Islet of Langerhans (tissue), 1 donor: ENCODE results near the gene IMMP1L.

Experiments
- FAIRE-seq: peaks from one replicate; lab custom pipeline; 2011; peaks lifted over from hg19 to GRCh38; lab: Jason Lieb, UNC

The IMMP1L gene

DNA sequence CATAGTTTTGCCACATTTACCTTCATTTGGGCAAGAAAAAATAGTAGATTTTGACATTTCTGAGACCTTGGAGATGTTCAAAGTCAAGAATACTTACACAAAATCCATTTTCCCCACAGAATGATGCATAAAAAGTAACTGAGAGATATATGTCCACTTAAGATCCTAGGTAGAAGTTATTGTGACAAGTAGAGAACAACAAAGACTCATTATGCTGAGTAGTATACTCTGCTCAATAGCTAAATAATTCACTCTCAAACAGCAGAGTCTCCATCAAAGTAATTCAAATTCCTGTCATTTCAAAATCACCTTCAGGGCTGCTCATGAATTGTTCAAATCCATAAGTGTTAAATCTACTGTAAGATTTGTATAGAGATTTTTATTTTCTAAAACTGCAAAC lies 35.3 kb downstream of the IMMP1L start:
- no peak for FAIRE-seq

DNA sequence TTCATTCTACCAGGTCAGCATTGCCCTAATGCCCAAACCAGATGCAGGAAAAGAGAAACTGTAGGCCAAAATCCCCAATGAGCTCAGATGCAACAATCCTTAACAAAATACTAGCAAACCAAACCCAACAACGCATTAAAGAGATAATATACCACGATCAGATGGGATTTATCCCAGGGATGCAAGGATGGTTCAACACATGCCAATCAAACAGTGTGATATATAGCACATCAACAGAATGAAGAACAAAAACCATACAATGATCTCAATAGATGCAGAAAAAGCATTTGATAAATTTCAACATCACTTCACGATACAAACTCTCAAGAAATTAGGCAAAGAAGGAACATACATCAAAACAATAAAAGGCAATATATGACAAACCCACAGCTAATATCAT lies 45.0 kb downstream of the IMMP1L start:
- no peak for FAIRE-seq

DNA sequence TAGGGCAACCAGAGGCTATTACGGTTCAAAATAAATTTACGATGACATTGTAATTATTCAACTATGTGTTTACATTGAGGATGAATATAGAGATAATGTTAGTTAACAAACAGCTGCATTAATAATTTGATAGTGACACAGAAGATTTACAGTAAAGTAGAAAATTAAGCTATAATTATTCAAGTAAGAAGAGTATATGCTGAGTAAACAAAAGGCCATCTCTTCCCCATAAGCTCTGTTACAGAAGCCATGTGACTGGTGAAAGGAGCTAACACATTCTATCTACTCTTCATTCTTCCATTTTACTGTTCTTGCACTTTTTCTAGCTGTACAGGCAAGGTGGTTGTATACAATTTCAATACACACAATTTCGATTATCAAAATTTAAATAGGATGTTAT lies 54.2 kb downstream of the IMMP1L start:
- FAIRE-seq, result no peak

DNA sequence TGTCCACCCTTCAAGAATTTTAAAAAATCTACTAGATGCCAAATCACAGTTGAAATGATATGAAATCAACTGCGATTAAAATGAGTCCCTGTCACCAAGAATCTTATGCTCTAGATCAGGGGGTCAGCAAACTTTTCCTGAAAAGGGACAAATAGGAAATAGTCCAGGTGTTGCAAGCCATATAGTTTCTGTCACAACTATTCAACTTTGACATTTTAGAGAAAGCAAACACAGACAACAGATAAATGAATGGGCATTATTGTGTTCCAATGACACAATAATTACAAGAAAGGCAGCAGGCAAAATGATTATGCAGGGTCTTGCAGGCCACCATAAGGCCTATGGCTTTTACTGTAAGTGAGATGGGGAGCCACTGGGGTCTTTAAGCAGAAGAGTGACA lies 58.6 kb downstream of the IMMP1L start:
- FAIRE-seq, result no peak

DNA sequence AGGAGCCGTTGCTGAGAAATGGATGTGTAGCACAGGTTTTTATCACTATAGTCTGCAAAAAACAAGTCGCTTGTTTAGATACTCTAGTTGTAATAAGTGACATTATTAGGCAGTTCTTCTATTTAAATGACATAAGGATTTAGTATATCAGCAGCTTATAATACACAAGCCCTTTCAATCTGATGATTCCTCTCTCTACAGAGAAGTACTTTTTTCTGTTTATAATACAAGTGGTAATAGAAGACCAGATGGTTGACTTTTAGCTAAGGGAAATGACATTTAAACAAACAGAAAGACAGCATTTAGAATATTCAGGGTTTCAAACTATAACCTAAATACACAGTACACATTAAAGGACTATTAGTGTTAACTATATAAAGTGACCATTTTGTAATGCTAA lies 60.4 kb downstream of the IMMP1L start:
- FAIRE-seq, result peak; percentile 100

DNA sequence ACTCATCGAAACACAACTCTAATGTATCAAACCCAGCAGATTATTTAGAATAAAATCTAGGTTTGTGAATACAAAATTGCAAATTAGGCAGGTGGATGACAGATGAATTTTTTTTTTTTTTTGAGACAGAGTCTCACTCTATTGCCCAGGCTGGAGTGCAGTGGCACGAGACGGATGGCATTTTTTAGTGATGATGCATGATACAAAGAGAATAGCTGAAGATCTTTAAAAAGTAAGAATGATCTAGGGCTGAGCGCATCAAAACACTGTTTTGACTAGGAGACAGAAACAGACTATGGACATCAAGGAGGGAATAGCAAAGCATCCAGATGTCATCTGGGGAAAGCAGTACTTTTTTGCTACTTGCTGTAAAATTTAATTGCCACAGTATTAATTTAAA lies 63.8 kb downstream of the IMMP1L start:
- FAIRE-seq, result no peak

DNA sequence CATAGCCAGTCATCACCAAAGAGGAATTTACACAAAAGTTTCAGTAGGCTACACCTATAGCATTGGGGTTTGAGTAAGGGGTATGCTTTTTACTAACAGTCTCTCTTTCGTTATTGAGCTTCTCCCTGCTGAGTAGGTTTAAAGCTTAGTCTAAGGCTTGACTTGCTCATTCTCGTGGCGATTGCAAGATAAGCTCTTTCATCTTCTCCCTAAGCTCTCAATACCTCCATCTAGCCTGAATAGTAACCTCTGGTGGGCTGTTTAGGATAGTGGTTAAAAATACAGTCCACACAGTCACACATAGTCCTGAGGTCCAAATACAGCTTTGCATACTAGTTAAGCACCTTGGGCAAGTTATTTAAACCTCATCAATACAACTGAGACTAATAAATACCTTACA lies 65.6 kb downstream of the IMMP1L start:
- FAIRE-seq, result peak; percentile 41

DNA sequence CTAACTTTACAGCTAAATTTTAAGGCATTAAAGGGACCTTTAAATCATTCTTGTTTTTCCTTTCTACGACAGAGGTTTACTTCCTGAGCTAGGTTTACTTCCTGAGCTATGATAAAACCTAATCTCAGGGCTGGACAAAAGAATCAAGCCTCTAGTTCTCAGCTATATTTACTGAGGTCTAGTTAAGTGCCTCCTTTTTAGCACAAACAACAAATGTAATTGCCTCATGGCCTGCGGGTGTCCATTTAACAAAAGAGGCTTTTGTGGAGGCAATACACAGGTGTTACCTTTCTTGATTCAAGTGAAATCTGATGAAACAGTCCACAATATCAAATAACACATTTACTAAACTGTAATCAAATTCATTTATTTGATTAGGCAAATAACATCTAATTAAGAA lies 67.3 kb downstream of the IMMP1L start:
- FAIRE-seq, result peak; percentile 98

DNA sequence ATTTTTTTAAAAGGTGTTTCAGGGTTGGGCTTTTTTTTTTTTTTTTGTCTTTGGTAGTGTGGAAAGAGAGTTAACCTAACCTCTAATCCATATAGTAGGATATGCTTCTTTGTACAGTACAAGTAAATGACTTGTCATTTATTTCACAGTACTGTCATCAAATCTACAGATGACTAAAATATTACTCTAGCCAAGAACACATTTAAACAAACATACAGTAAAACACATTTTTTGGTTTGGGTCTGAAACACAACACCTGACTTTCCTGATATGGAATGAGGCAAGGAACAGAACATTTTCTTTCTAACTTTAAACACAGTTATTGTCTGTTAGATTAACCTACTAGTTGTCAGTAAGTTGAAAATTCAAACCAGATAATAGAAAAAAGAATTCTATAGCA lies 68.1 kb downstream of the IMMP1L start:
- FAIRE-seq, result peak; percentile 92

DNA sequence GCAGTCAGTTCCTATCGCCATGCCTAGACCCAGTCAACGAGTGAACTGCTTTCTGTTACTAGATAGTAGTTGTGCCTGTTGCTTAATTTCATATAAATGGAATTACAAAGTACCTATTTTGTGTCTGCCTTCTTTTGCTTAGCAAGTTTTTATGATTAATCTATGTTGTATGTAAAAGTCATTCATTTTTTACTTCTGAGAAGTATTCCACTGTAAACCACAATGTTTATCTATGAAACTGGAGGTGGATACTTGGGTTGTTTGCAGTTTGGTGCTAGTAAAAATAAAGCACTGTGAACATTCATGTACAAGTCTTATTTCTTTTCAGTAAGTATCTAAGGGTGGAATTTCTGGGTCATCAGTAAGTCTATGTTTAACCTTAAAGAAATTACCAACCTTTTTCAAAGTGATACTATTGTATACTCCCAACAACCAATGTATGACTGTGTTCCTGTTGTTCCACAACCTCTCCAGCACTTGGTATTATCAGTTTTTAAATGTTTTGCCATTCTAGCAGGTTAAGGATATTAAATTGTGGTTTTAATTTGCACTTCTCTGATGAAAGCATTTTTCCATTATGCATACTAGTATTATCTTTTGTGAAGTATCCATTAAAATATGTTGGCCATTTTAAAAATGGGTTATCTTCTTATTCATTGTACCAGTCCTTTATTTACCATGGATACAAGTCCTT lies 71.5 kb downstream of the IMMP1L start:
- no peak for FAIRE-seq

DNA sequence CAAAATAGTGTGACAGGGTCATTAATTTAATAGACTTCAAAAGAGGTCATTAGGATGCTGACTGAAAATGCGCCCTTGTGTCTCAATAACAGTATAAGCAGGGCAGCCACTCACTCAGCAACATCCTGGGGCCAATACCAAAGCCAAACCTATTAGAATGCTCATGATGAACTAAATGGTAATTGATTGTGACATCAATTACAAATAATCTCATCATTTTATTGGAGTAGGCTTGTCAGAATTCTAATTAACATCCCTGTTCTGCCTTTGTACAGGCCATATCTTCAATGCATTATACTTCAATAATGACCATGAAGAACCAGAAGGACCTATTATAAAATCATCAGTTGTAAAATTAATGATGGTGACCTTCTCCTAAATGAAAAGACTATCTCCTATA lies 75.6 kb downstream of the IMMP1L start:
- FAIRE-seq, result no peak

DNA sequence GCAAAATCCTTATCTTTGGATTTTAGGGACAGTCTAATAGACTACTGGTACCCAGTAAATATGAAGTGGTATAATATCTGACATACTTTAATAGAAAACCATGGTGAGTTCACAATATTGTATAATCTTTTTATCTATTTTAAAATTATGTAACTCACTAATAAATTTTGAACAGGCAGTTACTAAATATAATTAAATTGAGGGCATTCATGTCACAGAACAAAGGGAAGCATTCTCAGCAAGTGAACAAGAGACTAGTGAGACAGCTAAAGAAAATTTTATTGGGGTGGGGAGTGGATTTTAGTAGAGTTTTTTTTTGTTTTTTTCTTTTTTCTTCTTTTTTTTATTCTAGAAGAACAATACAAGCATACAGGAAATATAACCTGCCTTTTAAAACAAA lies 84.8 kb downstream of the IMMP1L start:
- FAIRE-seq, result no peak

DNA sequence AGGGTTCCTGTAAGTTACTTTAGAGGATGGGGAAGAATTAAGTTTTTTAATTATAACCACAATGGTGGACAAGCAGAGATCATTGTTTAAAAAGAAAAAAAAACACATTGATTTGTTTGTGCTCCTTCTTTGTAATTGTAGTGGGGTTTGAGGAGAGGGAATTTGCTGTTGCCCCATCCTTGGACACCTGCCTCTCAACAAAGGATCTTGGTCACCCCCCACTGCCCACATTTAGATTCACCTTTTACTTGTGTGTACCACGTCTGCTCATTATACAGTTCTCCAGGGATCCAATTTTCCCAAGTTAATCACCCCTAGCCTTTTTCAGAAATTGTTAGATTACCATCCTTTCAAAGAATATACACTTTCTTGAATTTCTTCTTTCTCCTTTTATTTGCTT lies 86.7 kb downstream of the IMMP1L start:
- FAIRE-seq, result no peak

DNA sequence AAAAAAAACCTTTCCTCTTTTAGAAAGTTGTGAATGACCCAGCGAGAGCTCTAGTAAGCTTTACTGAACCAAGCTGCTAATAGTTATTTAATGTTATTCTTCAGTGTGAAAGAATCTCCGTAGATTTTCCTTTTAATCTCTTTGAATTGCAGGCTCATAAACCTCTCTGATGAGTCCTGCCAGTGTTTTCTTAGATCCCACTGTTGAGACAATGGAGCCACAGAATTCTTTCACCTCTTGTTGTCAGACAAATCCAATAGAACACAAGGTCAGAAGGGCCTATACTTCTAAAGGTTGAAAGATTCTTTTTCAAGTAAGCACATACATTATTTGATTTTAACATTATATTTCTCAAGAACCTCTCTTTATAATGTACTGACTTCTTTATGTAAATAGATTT lies 87.6 kb downstream of the IMMP1L start:
- no peak for FAIRE-seq

DNA sequence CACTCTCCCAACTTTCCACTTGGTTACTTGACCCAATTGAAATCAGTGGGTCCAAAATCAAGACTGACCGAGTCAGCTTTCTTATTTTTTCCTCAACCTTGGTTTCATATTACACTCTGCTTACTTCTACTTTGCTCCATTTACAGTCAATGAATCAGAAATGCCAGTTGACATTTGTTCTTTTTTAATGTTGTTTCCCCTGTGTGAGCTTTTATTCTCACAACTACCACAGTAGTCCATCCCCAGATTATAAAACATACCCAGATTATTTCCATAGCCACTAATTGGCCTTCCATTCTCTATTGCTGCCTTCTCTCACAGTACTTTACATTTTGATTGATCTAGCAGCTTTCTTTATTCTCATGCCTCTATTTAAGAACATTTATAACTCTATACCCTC lies 89.8 kb downstream of the IMMP1L start:
- FAIRE-seq, result peak; percentile 75

DNA sequence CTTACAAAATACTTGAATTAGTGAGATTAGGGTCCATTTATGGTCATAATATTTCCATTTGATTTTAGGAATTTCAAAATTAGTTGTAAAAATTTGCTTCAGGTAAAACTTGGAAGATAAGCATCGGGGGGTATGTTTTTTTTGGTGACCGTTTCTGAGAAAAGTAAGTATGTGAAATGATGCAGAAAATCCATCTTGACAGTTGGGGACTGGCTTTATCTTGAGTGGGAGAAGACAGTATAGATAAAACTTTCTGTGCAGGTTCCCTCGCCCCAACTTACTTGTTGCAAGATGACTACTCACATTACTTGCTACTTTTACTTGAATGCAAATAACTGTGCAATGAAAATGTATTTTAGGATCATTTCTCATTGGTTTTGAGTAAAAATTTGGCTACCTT lies 90.3 kb downstream of the IMMP1L start:
- FAIRE-seq, result no peak

DNA sequence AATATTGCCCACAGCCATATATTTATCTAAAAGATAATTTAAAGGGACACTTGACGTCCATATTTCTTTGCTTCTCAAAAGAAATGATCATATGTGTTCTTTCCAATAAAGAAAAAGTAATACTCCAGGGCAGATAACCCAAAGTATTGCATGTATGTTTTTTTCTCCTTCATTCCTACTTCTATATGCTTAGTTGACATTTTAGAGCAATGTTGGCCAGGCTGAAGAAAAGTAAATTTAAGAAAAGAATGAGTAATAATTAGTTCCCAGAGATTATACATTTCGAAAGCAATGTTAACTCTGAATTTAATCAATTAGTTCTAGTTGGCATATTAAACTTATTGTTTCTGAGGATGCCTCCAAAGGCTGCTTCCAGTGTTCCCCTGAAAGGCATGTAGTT lies 91.6 kb downstream of the IMMP1L start:
- no peak for FAIRE-seq

DNA sequence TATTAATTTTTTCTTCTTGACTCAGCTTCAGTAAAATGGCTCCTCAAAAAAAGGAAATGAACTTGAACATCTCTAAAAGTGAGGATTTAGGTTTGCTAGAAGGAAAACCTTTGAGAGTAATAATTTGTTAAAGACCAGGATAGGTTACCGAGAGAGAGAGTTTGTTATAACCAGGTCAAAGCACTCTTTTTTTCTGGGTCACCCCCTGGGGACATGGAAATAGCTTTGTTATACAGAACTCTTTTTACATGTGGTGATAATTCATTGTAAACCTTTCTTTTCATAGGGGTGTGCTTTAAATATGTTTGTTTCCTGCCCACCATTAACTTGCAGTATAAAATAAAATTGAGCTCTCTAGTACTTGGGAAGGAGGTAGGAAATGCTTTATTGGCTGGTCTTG lies 92.1 kb downstream of the IMMP1L start:
- no peak for FAIRE-seq

DNA sequence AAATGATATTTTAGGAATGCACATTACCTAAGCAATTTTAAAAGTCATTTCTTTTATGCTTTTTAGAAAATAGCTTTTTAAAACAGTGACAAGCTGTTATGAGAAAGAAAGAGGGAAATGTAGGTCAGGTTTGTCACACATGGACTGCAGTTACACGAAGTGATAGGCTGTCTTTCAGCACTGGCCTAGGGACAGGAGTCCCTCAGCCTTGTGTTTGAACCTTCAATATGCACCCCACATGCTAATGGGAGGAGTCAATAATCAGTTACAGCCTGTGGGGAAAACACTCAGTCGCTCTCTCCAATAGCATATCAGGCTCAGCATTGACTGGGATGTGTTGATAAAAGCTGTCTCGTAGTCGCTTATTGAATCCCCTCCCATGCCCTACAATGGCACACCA lies 94.0 kb downstream of the IMMP1L start:
- FAIRE-seq, result no peak

DNA sequence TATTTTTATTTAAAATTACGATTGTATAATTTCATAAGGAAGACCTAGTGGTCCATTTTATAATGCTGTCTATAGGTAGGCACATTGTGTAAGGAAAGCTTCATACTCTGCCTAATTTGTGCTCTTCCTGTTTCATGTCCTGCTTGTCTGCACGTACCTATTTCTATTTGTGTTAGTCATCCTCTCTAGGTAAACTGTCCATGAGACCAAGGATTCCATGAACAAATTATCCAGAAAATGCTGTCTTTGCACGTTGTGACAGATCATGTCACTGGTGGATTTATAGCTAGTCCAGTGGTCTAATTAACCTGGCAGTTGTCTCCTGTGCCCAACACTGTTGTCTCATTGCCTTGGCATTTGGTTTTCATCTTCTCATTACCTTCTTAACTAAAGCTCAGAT lies 95.1 kb downstream of the IMMP1L start:
- FAIRE-seq, result no peak

DNA sequence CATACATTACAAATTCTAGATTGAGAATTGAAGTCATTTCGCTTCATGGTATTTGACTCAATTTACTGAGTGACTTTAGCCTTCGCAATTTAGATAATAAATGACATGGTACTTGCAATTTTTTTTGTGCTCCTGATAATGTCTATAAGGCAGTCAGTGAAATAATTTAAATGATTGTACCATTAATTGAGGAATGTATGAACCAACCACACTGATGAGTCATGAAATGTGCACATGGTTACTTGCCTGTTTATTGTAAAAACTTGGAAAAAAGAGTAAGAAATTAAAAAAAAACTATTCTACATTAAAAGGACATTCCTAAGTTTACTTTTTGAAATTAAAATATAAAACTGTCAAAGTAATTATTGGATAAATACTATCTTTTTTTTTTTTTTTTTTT lies 96.5 kb downstream of the IMMP1L start:
- FAIRE-seq, result peak; percentile 71

DNA sequence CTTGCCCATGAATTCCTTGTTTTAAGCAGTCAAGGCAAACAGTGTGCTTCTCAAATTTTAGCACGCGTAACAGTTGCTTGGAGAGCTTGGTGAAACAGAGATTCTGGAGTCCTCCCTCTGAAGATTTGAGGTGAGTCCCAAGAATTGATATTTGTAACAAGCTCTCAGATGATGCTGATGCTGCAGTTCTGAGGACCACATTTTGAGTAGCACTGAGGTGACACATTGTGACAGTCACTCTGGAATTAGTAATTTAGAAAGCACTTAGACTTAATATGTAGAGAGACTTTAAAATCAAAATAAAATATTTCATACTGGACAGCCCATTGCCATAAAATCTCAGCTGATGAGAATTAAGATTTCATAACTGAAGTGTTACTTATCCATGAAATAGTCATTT lies 101.2 kb downstream of the IMMP1L start:
- peak; percentile 9 for FAIRE-seq

DNA sequence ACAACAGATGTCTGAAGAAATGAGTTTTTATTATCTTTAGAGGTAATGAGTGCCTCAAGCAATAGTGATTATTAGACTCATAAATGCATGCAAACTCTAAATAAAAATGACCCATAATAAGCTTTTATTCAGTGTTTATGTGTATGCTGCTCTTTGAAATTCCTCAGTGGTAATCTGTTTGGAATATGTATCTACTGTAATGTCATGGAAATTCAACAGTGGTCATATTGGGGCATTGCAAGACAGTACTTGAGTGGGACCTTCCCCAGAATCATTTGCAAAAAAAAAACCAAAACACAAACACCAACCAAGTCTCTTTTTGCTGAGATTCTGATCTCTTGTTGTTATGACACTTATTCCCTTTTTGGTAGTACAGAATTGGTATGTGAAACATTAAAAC lies 104.8 kb downstream of the IMMP1L start:
- no peak for FAIRE-seq

DNA sequence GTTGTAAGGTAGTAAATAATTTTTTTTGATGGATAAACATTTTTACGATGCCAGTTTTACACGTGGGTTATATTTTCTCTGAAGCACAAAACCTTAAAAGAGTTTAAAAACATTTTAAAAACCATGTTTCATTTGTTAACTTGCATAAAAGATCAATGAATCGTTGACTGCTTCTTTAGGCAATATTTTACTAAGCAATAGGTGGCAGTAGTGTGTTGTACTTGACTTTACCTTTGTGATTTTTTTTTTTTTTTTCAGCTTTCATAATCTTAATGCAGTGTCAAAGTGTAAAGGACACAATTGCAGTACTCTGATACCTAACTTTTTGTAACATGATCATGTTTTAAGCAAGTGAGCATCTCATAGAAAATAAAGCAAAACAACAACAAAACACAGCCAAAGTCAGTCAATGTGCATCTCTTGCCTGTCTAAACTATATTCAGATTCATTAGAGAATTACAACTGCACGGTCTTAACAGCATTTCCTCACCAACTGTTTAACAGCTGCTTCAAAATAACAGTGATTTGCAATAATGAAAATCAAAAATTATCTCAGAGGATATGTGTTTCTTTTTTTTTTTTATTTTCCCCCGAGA lies 112.1 kb downstream of the IMMP1L start:
- FAIRE-seq, result peak; percentile 100

DNA sequence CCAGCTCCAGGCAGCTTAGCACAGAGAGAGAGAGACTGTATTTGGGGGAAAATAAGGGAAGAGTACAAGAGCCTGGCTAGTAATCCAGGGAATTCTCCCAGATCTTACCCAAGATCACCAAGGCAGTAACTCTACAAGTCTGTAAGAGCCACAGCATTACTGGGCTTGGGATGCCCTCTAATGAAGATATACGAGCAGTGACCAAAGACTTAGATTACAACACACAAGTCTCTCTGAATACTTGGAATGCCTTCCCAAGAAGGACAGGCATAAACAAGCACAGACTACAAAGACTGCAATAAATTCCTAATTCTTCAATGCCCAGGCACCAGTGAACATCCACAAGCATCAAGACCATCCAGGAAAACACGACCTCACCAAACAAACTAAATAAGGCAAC lies 122.0 kb downstream of the IMMP1L start:
- no peak for FAIRE-seq
